Ascending aorta (tissue), 2 donors: ENCODE measurements around the gene NUDT5. TPM values are rescaled to one million over a fixed set of nuclear protein-coding genes. Genes with fewer than 3 reads are reported as not detected.
"Not testable (repeated sequence)": the region's sequence is repeated elsewhere in the genome, so short reads cannot be mapped to it uniquely, and the experiment has no call there.

Experiments used
- DNase-seq, 2 donors: peaks; one replicate each; pipeline ENCODE4 v3.0.0-alpha.2; 2019; ENCODE audit warnings: low spot score in 2 of 2
- H3K27ac ChIP-seq, 2 donors: fragments of 200-600 bp; sonication (generic); one replicate each; pipeline ENCODE4 v1.5.1; 2016 to 2017; ENCODE audit warnings: mild to moderate bottlenecking in 1 of 2
- H3K27me3 ChIP-seq: fragments of 200-600 bp; sonication (generic); one replicate; pipeline ENCODE4 v1.5.1; 2017
- H3K36me3 ChIP-seq, 2 donors: fragments of 200-600 bp; sonication (generic); one replicate each; pipeline ENCODE4 v1.5.1; 2016
- H3K4me1 ChIP-seq, 2 donors: fragments of 200-600 bp; sonication (generic); one replicate each; pipeline ENCODE4 v1.5.1; 2016 to 2017; ENCODE audit warnings: mild to moderate bottlenecking in 1 of 2
- H3K4me3 ChIP-seq, 2 donors: fragments of 200-600 bp; sonication (generic); one replicate each; pipeline ENCODE4 v1.5.1; 2016 to 2017; ENCODE audit warnings: mild to moderate bottlenecking in 1 of 2
- H3K9me3 ChIP-seq, 2 donors: fragments of 200-600 bp; sonication (generic); one replicate each; pipeline ENCODE4 v1.5.1; 2016
- CTCF ChIP-seq, 3 experiments: fragments of 200-600 bp in 2 of 3; fragments of 450-650 bp in 1 of 3; sonication (generic) in 2 of 3; IDR thresholded peaks; one replicate each; pipeline ENCODE4 v1.5.1; 2016 to 2019; ENCODE audit warnings: antibody characterized with exemption in 3 of 3, mild to moderate bottlenecking in 1 of 3, moderate library complexity in 1 of 3
- intact Hi-C: fragments of 100-400 bp; cut with DNase I; formaldehyde crosslinking; loops from one replicate; pipeline ENCODE4 v1.15.1; 2023
- total RNA-seq: library from RNA; depleted of rRNA; stranded (reverse); fragments of >200 nt; gene quantifications from one replicate; pipeline ENCODE4 v1.1.0, GENCODE V29; 2016

Gene NUDT5
- total RNA-seq, 1 donor from 2014 or later, result 10.2 TPM

- Histone ChIP-seq H3K9me3 (no peaks in the 10 kb centered on the region), H3K4me3 (no peak overlapping the region), H3K36me3 (peaks cover 7 to 24% of the 10 kb centered on the region in 2 donors), H3K27me3 (no peaks in the 10 kb centered on the region), H3K27ac (no peak overlapping the region), H3K4me1 (peaks cover 0 to 21% of the 10 kb centered on the region in 2 donors)
- TF ChIP-seq CTCF (IDR thresholded peaks at IDR 0.05), result no peak
- intact Hi-C loops, result no loop called here
- no peak for DNase-seq
These were observed 41.9 kb upstream of the NUDT5 start for GRCh38 chr10:12237265-12238220.

- Histone ChIP-seq H3K9me3 (no peaks in the 10 kb centered on the region), H3K36me3 (peaks cover 15 to 42% of the 10 kb centered on the region in 2 donors), H3K4me1 (peaks cover 0 to 14% of the 10 kb centered on the region in 2 donors), H3K27me3 (no peaks in the 10 kb centered on the region), H3K4me3 (peak overlapping the region in 1 of 2 donors; percentile 5), H3K27ac (peak overlapping the region; percentile 69 to 84)
- no peak for DNase-seq
- no peak for TF ChIP-seq CTCF (IDR thresholded peaks at IDR 0.05)
- intact Hi-C loops, result no loop called here
These were observed 40.1 kb upstream of the NUDT5 start for GRCh38 chr10:12235796-12236195.

GRCh38 chr10:12235116-12235694, 39.5 kb upstream of the NUDT5 start:
- no peaks in the 10 kb centered on the region for H3K27me3 ChIP-seq
- H3K4me3 ChIP-seq, result peak overlapping the region in 1 of 2 donors; percentile 5
- peak overlapping the region; percentile 69 to 84 for H3K27ac ChIP-seq
- TF ChIP-seq CTCF (IDR thresholded peaks at IDR 0.05), result no peak
- no peak for DNase-seq
- peaks cover 15 to 46% of the 10 kb centered on the region in 2 donors for H3K36me3 ChIP-seq
- peaks cover 0 to 14% of the 10 kb centered on the region in 2 donors for H3K4me1 ChIP-seq
- H3K9me3 ChIP-seq, result no peaks in the 10 kb centered on the region
- intact Hi-C loops, result no loop called here

GRCh38 chr10:12234687-12235086, 39.0 kb upstream of the NUDT5 start:
- peaks cover 0 to 14% of the 10 kb centered on the region in 2 donors for H3K4me1 ChIP-seq
- H3K27me3 ChIP-seq, intact Hi-C loops, DNase-seq, H3K4me3 ChIP-seq, H3K9me3 ChIP-seq: not testable (repeated sequence)
- peaks cover 18 to 46% of the 10 kb centered on the region in 2 donors for H3K36me3 ChIP-seq
- peak overlapping the region; percentile 69 to 84 for H3K27ac ChIP-seq

GRCh38 chr10:12228851-12229250, 33.2 kb upstream of the NUDT5 start:
- Histone ChIP-seq H3K4me1 (peaks cover 5 to 11% of the 10 kb centered on the region in 2 donors), H3K27me3 (no peaks in the 10 kb centered on the region), H3K4me3 (no peak overlapping the region), H3K36me3 (peaks cover 19 to 32% of the 10 kb centered on the region in 2 donors), H3K27ac (no peak overlapping the region), H3K9me3 (no peaks in the 10 kb centered on the region)
- no peak for DNase-seq
- intact Hi-C loops, result loop anchor here (10.0 kb wide), 1 partner anchor 676 kb away; no protein-coding TSS in a partner anchor
- TF ChIP-seq CTCF (IDR thresholded peaks at IDR 0.05), result no peak

GRCh38 chr10:12226438-12226837, 30.7 kb upstream of the NUDT5 start:
- H3K36me3 ChIP-seq, result peaks cover 9 to 16% of the 10 kb centered on the region in 2 donors
- not testable (repeated sequence) for H3K4me3 ChIP-seq, H3K27me3 ChIP-seq, H3K9me3 ChIP-seq, DNase-seq
- H3K27ac ChIP-seq, result peak overlapping the region in 1 of 2 donors; percentile 12
- intact Hi-C loops, result loop anchor here (10.0 kb wide), 1 partner anchor 678 kb away; no protein-coding TSS in a partner anchor
- H3K4me1 ChIP-seq, result peaks cover 5 to 24% of the 10 kb centered on the region in 2 donors
